Kidney (tissue), 14 donors: Measurements from ENCODE around the gene CAMK2A. TPM values are rescaled to one million over a fixed set of nuclear protein-coding genes. Genes with fewer than 3 reads are reported as not detected.

ENCODE experiments used
- DNase-seq, 5 donors: peaks; one replicate each; pipeline ENCODE4 v3.0.0-alpha.2; 2013 to 2020
- FAIRE-seq: peaks from 2 replicates; lab custom pipeline; 2012; peaks lifted over from hg19 to GRCh38; lab: Jason Lieb, UNC
- H3K27ac ChIP-seq, 2 donors: one replicate each; pipeline ENCODE4 v1.7.0; 2013; ENCODE audit warnings: low read depth in 2 of 2, low read length in 2 of 2, inconsistent platforms in 1 of 2
- H3K27me3 ChIP-seq: one replicate; pipeline ENCODE4 v1.7.1; 2013; ENCODE audit warnings: low read length, inconsistent platforms; ENCODE audit not compliant: control insufficient read depth, insufficient read depth
- H3K36me3 ChIP-seq, 3 donors: one replicate each; pipeline versions ENCODE4 v1.7.0 to v1.7.1; 2013; ENCODE audit warnings: low read length in 3 of 3, control low read depth in 1 of 3, inconsistent platforms in 1 of 3; ENCODE audit not compliant: insufficient read depth in 3 of 3, control insufficient read depth in 2 of 3
- H3K4me1 ChIP-seq, 3 donors: one replicate each; pipeline versions ENCODE4 v1.7.0 to v1.7.1; 2013; ENCODE audit warnings: low read length in 3 of 3, inconsistent platforms in 1 of 3, low read depth in 1 of 3; ENCODE audit not compliant: control insufficient read depth in 2 of 3, insufficient read depth in 2 of 3
- H3K4me3 ChIP-seq, 3 donors: one replicate each; pipeline versions ENCODE4 v1.7.0 to v1.8.1; 2013; ENCODE audit warnings: low read length in 3 of 3, control low read depth in 1 of 3, inconsistent platforms in 1 of 3
- H3K9ac ChIP-seq, 3 donors: one replicate each; pipeline versions ENCODE4 v1.7.0 to v1.7.1; 2013; ENCODE audit warnings: low read length in 3 of 3, control low read depth in 1 of 3, inconsistent platforms in 1 of 3
- H3K9me3 ChIP-seq, 3 donors: one replicate each; pipeline versions ENCODE4 v1.7.0 to v1.7.1; 2013; ENCODE audit warnings: low read length in 3 of 3, control low read depth in 1 of 3, inconsistent platforms in 1 of 3; ENCODE audit not compliant: control insufficient read depth in 2 of 3, insufficient read depth in 1 of 3
- CTCF ChIP-seq: IDR thresholded peaks from 3 replicates; pipeline ENCODE4 v1.5.1; 2012; ENCODE audit warnings: mild to moderate bottlenecking, moderate library complexity, borderline replicate concordance; ENCODE audit not compliant: insufficient read depth; ENCODE audit errors: extremely low read depth
- intact Hi-C: fragments of 100-400 bp; cut with DNase I; formaldehyde crosslinking; loops from one replicate; pipeline ENCODE4 v1.11.1; 2022
- polyA plus RNA-seq: library from polyadenylated mRNA; stranded (reverse); fragments of 350-450 nt; fragmentation: Illumina TruSeq; extraction: RNeasy Lipid Tissue Mini Kit (QIAGEN cat#74804); gene quantifications from one replicate; pipeline ENCODE4 v1.2.3, GENCODE V29; 2014; ENCODE audit warnings: low read depth, low replicate concordance; ENCODE audit not compliant: insufficient read depth
- total RNA-seq: library from RNA; stranded (reverse); fragmentation: NEBNext Ultra II Directional; extraction: Animal tissue kit (Norgen Biotek cat#: 25700); gene quantifications from one replicate; pipeline ENCODE4 v1.2.1, GENCODE V29; 2021
- donor health status: control.
- donor health status: control.
- donor health status: control.
- donor health status: control.
- donor health status: control.
- donor health status: DM: yes; HTN: yes; CAD: no.
- donor health status: Normal renal cell carcinoma (clear cell type).

CAMK2A gene
- total and polyA plus RNA-seq, 2 donors from 2014 or later, result 0.28 to 0.90 TPM

DNA sequence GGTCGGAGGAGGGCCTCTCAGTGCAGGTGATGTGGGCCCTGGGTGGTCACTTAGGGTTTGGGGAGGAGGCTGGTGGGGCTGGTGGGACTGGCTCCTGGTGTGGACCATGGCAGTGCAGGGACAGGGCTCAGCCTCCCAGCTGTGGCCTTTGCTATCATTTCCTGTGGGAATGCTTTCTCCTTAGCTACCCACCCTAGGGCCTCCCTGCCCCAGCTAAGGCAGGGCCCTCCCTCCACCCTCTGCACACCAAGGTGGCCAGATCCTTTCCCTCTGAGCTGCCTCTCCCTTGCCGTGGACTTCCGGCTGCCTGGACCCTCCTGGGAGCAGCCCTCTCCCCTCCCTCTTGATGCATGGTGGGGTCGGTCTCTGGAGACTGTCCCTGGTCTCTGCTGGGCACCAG lies 35.9 kb upstream of the CAMK2A start:
- no peaks in the 10 kb centered on the region for H3K27me3 ChIP-seq
- no peak overlapping the region for H3K27ac ChIP-seq
- no peaks in the 10 kb centered on the region for H3K36me3 ChIP-seq
- intact Hi-C loops, result no loop called here
- no peak for DNase-seq
- H3K9ac ChIP-seq, result no peak overlapping the region
- H3K4me3 ChIP-seq, result no peak overlapping the region
- H3K9me3 ChIP-seq, result no peaks in the 10 kb centered on the region
- H3K4me1 ChIP-seq, result peaks cover 0 to 3% (median 2%) of the 10 kb centered on the region in 3 donors
- no peak for FAIRE-seq
- TF ChIP-seq CTCF, result no peak

- intact Hi-C loops, result no loop called here
- H3K27me3 ChIP-seq, result no peaks in the 10 kb centered on the region
- H3K9ac ChIP-seq, result no peak overlapping the region
- no peaks in the 10 kb centered on the region for H3K36me3 ChIP-seq
- H3K9me3 ChIP-seq, result no peaks in the 10 kb centered on the region
- H3K27ac ChIP-seq, result no peak overlapping the region
- FAIRE-seq (no peak), DNase-seq (no peak)
- no peak for TF ChIP-seq CTCF
- H3K4me3 ChIP-seq, result no peak overlapping the region
- peaks cover 0 to 5% (median 5%) of the 10 kb centered on the region in 3 donors for H3K4me1 ChIP-seq
Observed at GRCh38 chr5:150323819-150324218, 34.2 kb upstream of the CAMK2A start.

- H3K9me3 ChIP-seq, result no peaks in the 10 kb centered on the region
- no peak overlapping the region for H3K4me3 ChIP-seq
- H3K9ac ChIP-seq, result no peak overlapping the region
- H3K4me1 ChIP-seq, result peaks cover 0 to 5% (median 5%) of the 10 kb centered on the region in 3 donors
- intact Hi-C loops, result no loop called here
- no peak for TF ChIP-seq CTCF
- no peak overlapping the region for H3K27ac ChIP-seq
- DNase-seq, result no peak
- FAIRE-seq, result no peak
- no peaks in the 10 kb centered on the region for H3K36me3 ChIP-seq
- no peaks in the 10 kb centered on the region for H3K27me3 ChIP-seq
Observed at GRCh38 chr5:150323092-150323491, 33.5 kb upstream of the CAMK2A start.

- Histone ChIP-seq H3K4me1 (peaks cover 0 to 5% (median 5%) of the 10 kb centered on the region in 3 donors), H3K27ac (no peak overlapping the region), H3K9ac (no peak overlapping the region), H3K27me3 (no peaks in the 10 kb centered on the region), H3K4me3 (no peak overlapping the region), H3K9me3 (no peaks in the 10 kb centered on the region), H3K36me3 (no peaks in the 10 kb centered on the region)
- intact Hi-C loops, result no loop called here
- TF ChIP-seq CTCF, result no peak
- DNase-seq (no peak), FAIRE-seq (no peak)
Observed at GRCh38 chr5:150322202-150322601, 32.6 kb upstream of the CAMK2A start.
